KMS-11 (cell line): Measurements from ENCODE around the gene GNA15.
"Not testable (repeated sequence)": the region's sequence is repeated elsewhere in the genome, so short reads cannot be mapped to it uniquely, and the experiment has no call there.

Experiments
- H2AFZ ChIP-seq: fragments of 200-600 bp; sonication (generic); 2 replicates; pipeline ENCODE4 v1.6.1; 2016; ENCODE audit warnings: antibody characterized with exemption, mixed run types, low read depth
- H3K27ac ChIP-seq: fragments of 200-600 bp; sonication (generic); 2 replicates; pipeline ENCODE4 v1.6.1; 2016; ENCODE audit warnings: mild to moderate bottlenecking, mixed run types
- H3K27me3 ChIP-seq: fragments of 200-600 bp; sonication (generic); 2 replicates; pipeline ENCODE4 v1.6.1; 2017; ENCODE audit warnings: mild to moderate bottlenecking, low read depth, mixed run types, moderate library complexity; ENCODE audit not compliant: insufficient read depth
- H3K36me3 ChIP-seq: fragments of 200-600 bp; sonication (generic); 2 replicates; pipeline ENCODE4 v1.6.1; 2017; ENCODE audit warnings: mild to moderate bottlenecking, mixed run types; ENCODE audit not compliant: insufficient read depth
- H3K4me1 ChIP-seq: fragments of 200-600 bp; sonication (generic); 2 replicates; pipeline ENCODE4 v1.6.1; 2016; ENCODE audit warnings: mild to moderate bottlenecking, low read depth, mixed run types; ENCODE audit not compliant: poor library complexity, severe bottlenecking
- H3K4me2 ChIP-seq: fragments of 200-600 bp; sonication (generic); 2 replicates; pipeline ENCODE4 v1.7.0; 2016; ENCODE audit warnings: mild to moderate bottlenecking, mixed run types
- H3K4me3 ChIP-seq: fragments of 200-600 bp; sonication (generic); IDR thresholded peaks from 2 replicates; pipeline ENCODE4 v1.6.1; 2017; ENCODE audit warnings: low read depth, low read length, mixed read lengths; ENCODE audit not compliant: insufficient read depth
- H3K79me2 ChIP-seq: fragments of 200-600 bp; sonication (generic); 2 replicates; pipeline ENCODE4 v1.6.1; 2016; ENCODE audit warnings: low read depth, mixed run types; ENCODE audit not compliant: insufficient read depth
- H3K9ac ChIP-seq: fragments of 200-600 bp; sonication (generic); 2 replicates; pipeline ENCODE4 v1.6.1; 2016; ENCODE audit warnings: mild to moderate bottlenecking, mixed run types
- H4K20me1 ChIP-seq: fragments of 200-600 bp; sonication (generic); 2 replicates; pipeline ENCODE4 v1.6.1; 2016; ENCODE audit warnings: mild to moderate bottlenecking, mixed run types; ENCODE audit not compliant: insufficient read depth
- CTCF ChIP-seq: fragments of 200-600 bp; sonication (generic); conservative IDR thresholded peaks from 2 replicates; pipeline ENCODE4 v1.6.1; 2017; ENCODE audit warnings: low read depth, mild to moderate bottlenecking, antibody characterized with exemption, low read length, moderate library complexity, mixed read lengths

GNA15 gene

GRCh38 chr19:3167533-3168272 is 31.9 kb downstream of the GNA15 start:
- H3K4me1 ChIP-seq: no peaks in the 10 kb centered on the region
- no peaks in the 10 kb centered on the region for H4K20me1 ChIP-seq
- no peak overlapping the region for H3K4me3 ChIP-seq
- peaks cover 44% of the 10 kb centered on the region for H3K27me3 ChIP-seq
- H2AFZ ChIP-seq: no peak overlapping the region
- TF ChIP-seq CTCF: no peak
- no peak overlapping the region for H3K4me2 ChIP-seq
- H3K27ac ChIP-seq: no peak overlapping the region
- H3K36me3 ChIP-seq: no peaks in the 10 kb centered on the region
- no peak overlapping the region for H3K9ac ChIP-seq
- no peaks in the 10 kb centered on the region for H3K79me2 ChIP-seq

- H3K9ac ChIP-seq: no peak overlapping the region
- no peaks in the 10 kb centered on the region for H3K4me1 ChIP-seq
- no peak overlapping the region for H3K4me2 ChIP-seq
These were observed 36.2 kb downstream of the GNA15 start for GRCh38 chr19:3171894-3172672.

GRCh38 chr19:3172673-3173000 is 36.8 kb downstream of the GNA15 start:
- H4K20me1 ChIP-seq, H3K27ac ChIP-seq, H3K9ac ChIP-seq, H3K4me2 ChIP-seq, H3K79me2 ChIP-seq, H3K4me3 ChIP-seq, H2AFZ ChIP-seq, H3K36me3 ChIP-seq, H3K4me1 ChIP-seq: not testable (repeated sequence)
- H3K27me3 ChIP-seq: peaks cover 28% of the 10 kb centered on the region

More at GRCh38 chr19:3171894-3172672, 36.2 kb downstream of the GNA15 start:
- H3K4me3 ChIP-seq: no peak overlapping the region
- H3K27me3 ChIP-seq: peaks cover 33% of the 10 kb centered on the region
- no peaks in the 10 kb centered on the region for H3K79me2 ChIP-seq
- H4K20me1 ChIP-seq: no peaks in the 10 kb centered on the region
- no peaks in the 10 kb centered on the region for H3K36me3 ChIP-seq
- no peak overlapping the region for H2AFZ ChIP-seq
- H3K27ac ChIP-seq: no peak overlapping the region
- TF ChIP-seq CTCF: no peak

- H3K9ac ChIP-seq: no peak overlapping the region
- TF ChIP-seq CTCF: no peak
- no peak overlapping the region for H2AFZ ChIP-seq
- no peaks in the 10 kb centered on the region for H3K79me2 ChIP-seq
- H3K4me1 ChIP-seq: peaks cover 3% of the 10 kb centered on the region
- no peak overlapping the region for H3K4me2 ChIP-seq
- no peak overlapping the region for H3K27ac ChIP-seq
- H3K27me3 ChIP-seq: peaks cover 6% of the 10 kb centered on the region; the same call in 1 of the 2 replicates
- H4K20me1 ChIP-seq: no peaks in the 10 kb centered on the region
- H3K36me3 ChIP-seq: no peaks in the 10 kb centered on the region
- H3K4me3 ChIP-seq: no peak overlapping the region
These were observed 40.2 kb downstream of the GNA15 start for GRCh38 chr19:3175781-3176714.
